Activated T-cell treated with anti-CD3 and anti-CD28 coated beads, Interleukin-2, amount 50 U/mL, for 72 hours (primary cell): ENCODE results near the gene SAMD4A. TPM values are rescaled to one million over a fixed set of nuclear protein-coding genes. Genes with fewer than 3 reads are reported as not detected.

Experiments used
- ATAC-seq, 2 donors: fragments of 150-1000 bp; cut with Tn5 transposase; replicated peaks in 1 of 2; 2 replicates each; pipeline ENCODE4 v1.10.0; 2021; ENCODE audit warnings: moderate library complexity in 2 of 2, mild to moderate bottlenecking in 1 of 2
- DNase-seq, 2 donors: peaks; one replicate each; pipeline ENCODE4 v3.0.0; 2021 to 2022; ENCODE audit warnings: mixed read lengths in 1 of 2
- H3K27ac Mint-ChIP-seq: one replicate; pipeline ENCODE4 v1.8.0; 2022; ENCODE audit warnings: mild to moderate bottlenecking, moderate library complexity, mixed read lengths
- H3K27me3 Mint-ChIP-seq: one replicate; pipeline ENCODE4 v1.8.0; 2022; ENCODE audit warnings: low read depth, mixed read lengths
- H3K36me3 Mint-ChIP-seq, 2 donors: one replicate each; pipeline ENCODE4 v1.8.0; 2022; ENCODE audit warnings: mixed read lengths in 2 of 2, mild to moderate bottlenecking in 1 of 2; ENCODE audit not compliant: insufficient read depth in 2 of 2
- H3K4me1 Mint-ChIP-seq: one replicate; pipeline ENCODE4 v1.8.0; 2022; ENCODE audit warnings: low read depth, mixed read lengths
- H3K4me3 Mint-ChIP-seq, 2 donors: one replicate each; pipeline ENCODE4 v1.8.0; 2022; ENCODE audit warnings: mild to moderate bottlenecking in 2 of 2, mixed read lengths in 2 of 2, moderate library complexity in 2 of 2
- H3K9me3 Mint-ChIP-seq, 2 donors: one replicate each; pipeline ENCODE4 v1.8.0; 2022; ENCODE audit warnings: mixed read lengths in 2 of 2
- total RNA-seq, 2 donors: library from RNA; stranded (reverse); gene quantifications; one replicate each; pipeline ENCODE4 v1.2.3, GENCODE V29; 2022

The SAMD4A gene
- total RNA-seq, 2 donors from 2014 or later = 8.2 to 10.1 TPM

GRCh38 chr14:54768501-54769129, 201.7 kb downstream of the SAMD4A start:
- Mint-ChIP-seq H3K9me3 (no peaks in the 10 kb centered on the region), H3K4me3 (no peak overlapping the region)

DNA sequence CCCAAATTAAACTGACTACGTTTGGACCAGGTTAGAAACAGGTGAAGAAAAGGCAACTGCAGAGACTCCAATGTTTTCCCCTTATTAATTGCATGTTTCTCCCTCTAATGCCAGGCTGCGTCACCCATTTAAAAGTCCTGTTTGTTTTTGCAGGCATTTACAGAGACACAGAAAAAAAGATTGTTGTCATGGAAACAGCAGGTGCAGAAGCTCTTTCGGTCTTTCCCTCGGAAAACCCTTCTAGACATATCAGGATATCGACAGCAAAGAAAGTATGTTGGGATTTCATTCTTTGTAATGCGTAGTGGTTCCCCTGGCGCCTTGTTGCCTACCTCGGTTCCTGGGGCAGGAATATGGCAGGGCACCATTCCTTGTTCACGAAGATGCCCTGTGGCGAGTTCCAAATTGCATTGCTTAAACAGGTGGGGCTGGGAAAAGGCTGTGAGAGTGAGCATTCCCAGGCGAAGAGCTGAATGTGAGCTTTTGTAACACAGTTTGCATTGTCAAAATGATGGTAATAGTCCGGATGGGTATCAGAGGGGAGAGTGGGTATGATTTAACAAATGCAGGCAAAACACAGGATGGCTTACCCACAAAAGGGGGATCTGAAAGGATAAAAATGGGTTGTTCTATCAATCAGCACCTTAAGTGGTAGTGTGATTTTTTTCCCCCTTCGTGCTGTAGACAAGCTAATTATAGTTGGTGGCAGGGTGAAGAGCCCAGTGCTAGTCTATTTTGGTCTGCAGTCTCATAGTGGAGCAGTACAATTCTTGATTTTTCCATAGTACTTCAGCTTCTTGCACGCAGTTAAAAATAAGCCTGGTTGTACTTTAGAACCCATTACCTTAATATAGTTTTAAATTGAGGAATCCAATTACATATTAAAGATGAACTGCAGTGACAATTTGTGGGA, 203.3 kb downstream of the SAMD4A start:
- Mint-ChIP-seq H3K4me1 (peaks cover 49% of the 10 kb centered on the region), H3K36me3 (no peaks in the 10 kb centered on the region), H3K9me3 (no peaks in the 10 kb centered on the region), H3K4me3 (no peak overlapping the region), H3K27ac (no peak overlapping the region), H3K27me3 (peaks cover 28% of the 10 kb centered on the region)
- DNase-seq (no peak), ATAC-seq (no peak)

More at GRCh38 chr14:54768501-54769129, 201.7 kb downstream of the SAMD4A start:
- ATAC-seq = no peak
- Mint-ChIP-seq H3K4me1 (peaks cover 40% of the 10 kb centered on the region), H3K36me3 (peaks cover 0 to 3% of the 10 kb centered on the region in 2 donors), H3K27me3 (peaks cover 23% of the 10 kb centered on the region), H3K27ac (no peak overlapping the region)
- no peak for DNase-seq

DNA sequence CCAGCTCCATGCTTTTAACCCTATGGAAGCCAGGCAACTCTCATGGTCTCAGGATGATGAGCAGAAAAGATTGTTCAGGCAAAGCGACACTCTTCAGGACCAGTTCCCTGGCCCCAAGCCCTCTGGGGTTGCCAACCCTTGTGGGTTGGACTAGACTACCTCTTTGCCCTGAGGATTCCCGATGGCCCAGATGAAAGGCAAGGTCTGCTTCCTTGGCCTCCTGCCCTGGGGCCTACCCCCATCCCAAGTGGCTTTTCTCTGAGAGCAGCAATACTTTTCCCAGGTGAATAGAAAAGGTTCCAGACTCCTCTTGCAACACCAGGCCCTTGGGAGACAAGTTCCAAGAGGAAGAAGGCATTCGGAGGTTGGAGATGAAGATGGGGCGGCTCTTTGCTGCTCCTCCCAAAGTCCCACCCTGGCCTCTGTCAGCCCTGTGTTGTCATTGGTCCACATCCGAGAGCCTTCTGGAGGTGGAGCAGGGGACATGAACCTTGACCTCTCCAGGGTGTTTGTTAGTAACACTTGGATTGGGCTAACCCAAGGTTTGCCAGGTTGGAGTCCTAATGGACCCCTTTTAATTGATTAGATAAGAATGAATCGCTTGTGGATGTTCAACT, 204.6 kb downstream of the SAMD4A start:
- H3K27me3 Mint-ChIP-seq = peaks cover 28% of the 10 kb centered on the region
- no peaks in the 10 kb centered on the region for H3K9me3 Mint-ChIP-seq
- no peak for DNase-seq
- no peak overlapping the region for H3K4me3 Mint-ChIP-seq
- H3K36me3 Mint-ChIP-seq = no peaks in the 10 kb centered on the region
- H3K27ac Mint-ChIP-seq = no peak overlapping the region
- no peak for ATAC-seq
- peaks cover 52% of the 10 kb centered on the region for H3K4me1 Mint-ChIP-seq

DNA sequence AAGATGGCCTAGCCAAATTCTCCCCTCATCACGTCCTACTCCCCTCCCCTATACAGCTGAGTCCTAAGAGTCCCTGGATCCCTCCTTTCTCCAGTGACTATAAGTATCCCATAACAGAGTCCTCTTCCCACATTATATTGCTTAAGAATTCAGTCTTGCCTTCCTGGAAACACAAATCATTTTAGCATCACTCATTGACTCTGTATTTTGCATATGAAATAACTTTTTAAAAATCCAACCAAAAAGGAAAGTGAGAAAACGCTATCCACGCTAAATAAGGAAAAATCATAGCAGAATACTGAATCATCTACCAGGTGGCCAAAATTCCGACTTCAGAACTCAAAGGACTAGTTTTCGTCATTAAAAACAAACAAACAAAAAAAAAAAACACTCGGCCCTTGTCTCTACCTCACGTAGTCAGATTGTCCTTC, 205.5 kb downstream of the SAMD4A start:
- H3K4me3 Mint-ChIP-seq = peak overlapping the region; percentile 59 to 73
- no peak for DNase-seq
- no peaks in the 10 kb centered on the region for H3K9me3 Mint-ChIP-seq
- H3K27ac Mint-ChIP-seq = peak overlapping the region; percentile 91
- peaks cover 52% of the 10 kb centered on the region for H3K4me1 Mint-ChIP-seq
- H3K36me3 Mint-ChIP-seq = no peaks in the 10 kb centered on the region
- peaks cover 35% of the 10 kb centered on the region for H3K27me3 Mint-ChIP-seq
- ATAC-seq = no peak

GRCh38 chr14:54773171-54774006, 206.5 kb downstream of the SAMD4A start:
- peak; percentile 85 to 92 for DNase-seq
- ATAC-seq = peak; percentile 80 to 81
- Mint-ChIP-seq H3K4me3 (peak overlapping the region; percentile 59 to 73), H3K9me3 (no peaks in the 10 kb centered on the region), H3K27ac (peak overlapping the region; percentile 91), H3K36me3 (no peaks in the 10 kb centered on the region), H3K4me1 (peaks cover 58% of the 10 kb centered on the region), H3K27me3 (peaks cover 39% of the 10 kb centered on the region)

DNA sequence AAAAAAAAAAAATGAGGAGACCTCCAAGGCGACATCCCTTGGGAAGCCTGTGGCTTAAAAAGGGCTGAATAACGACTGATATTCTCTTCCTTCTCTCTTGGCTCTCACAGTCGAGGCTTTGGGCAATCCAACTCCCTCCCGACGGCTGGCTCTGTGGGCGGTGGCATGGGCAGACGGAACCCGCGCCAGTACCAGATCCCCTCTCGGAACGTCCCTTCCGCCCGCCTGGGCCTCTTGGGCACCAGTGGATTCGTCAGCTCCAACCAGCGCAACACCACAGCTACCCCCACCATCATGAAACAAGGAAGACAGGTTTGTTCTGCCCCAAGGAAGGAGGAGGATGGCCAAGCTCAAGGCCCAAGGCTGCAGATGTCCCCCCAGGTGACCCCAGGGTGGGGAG, 207.9 kb downstream of the SAMD4A start:
- no peaks in the 10 kb centered on the region for H3K36me3 Mint-ChIP-seq
- H3K9me3 Mint-ChIP-seq = no peaks in the 10 kb centered on the region
- no peak overlapping the region for H3K27ac Mint-ChIP-seq
- no peak for DNase-seq
- H3K27me3 Mint-ChIP-seq = peaks cover 40% of the 10 kb centered on the region
- peaks cover 60% of the 10 kb centered on the region for H3K4me1 Mint-ChIP-seq
- no peak for ATAC-seq
- H3K4me3 Mint-ChIP-seq = no peak overlapping the region

DNA sequence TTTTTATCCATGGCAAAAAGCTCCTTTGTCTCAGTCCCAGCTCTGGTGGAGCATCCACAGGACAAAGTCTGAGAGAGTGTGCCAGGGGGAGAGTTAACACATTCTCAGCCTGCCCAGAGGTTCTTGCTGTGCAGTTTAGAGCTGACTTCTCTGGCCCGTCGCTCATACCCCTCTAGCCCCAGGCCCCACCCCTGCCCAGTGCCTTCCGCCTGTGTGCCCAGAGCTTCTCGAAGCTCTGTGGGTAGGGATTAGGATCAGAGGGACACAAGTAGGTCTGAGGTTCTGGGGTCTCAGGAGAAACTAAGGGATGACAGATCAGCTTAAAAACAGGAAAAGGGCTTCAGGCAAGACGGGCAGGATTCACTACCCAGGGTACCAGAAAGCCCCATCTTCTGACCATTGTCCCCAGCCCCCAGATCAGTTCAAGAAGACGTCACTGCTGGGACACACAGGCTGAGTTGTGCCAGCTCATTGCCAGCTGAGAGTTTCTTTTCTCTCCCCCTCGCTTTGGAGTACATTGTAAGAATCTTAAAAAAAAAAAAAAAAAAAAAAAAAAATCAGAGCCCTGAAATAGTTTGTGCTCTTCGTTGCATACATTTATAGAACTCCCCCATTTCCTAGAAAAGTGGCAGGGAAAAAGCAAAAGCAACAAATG, 208.7 kb downstream of the SAMD4A start:
- Mint-ChIP-seq H3K27me3 (peaks cover 41% of the 10 kb centered on the region), H3K36me3 (no peaks in the 10 kb centered on the region), H3K4me1 (peaks cover 60% of the 10 kb centered on the region), H3K4me3 (peak overlapping the region; percentile 78 to 82), H3K27ac (no peak overlapping the region), H3K9me3 (no peaks in the 10 kb centered on the region)
- no peak for ATAC-seq
- DNase-seq = no peak

GRCh38 chr14:54776361-54777001, 209.6 kb downstream of the SAMD4A start:
- Mint-ChIP-seq H3K9me3 (no peaks in the 10 kb centered on the region), H3K27me3 (peaks cover 50% of the 10 kb centered on the region), H3K27ac (peak overlapping the region; percentile 55), H3K4me1 (peaks cover 60% of the 10 kb centered on the region), H3K36me3 (no peaks in the 10 kb centered on the region), H3K4me3 (peak overlapping the region; percentile 78 to 82)
- ATAC-seq = peak; percentile 48 to 50
- peak; percentile 86 to 92 for DNase-seq

GRCh38 chr14:54777395-54777794, 210.5 kb downstream of the SAMD4A start:
- Mint-ChIP-seq H3K4me3 (peak overlapping the region; percentile 78 to 82), H3K9me3 (no peaks in the 10 kb centered on the region), H3K36me3 (no peaks in the 10 kb centered on the region), H3K27ac (no peak overlapping the region), H3K27me3 (peaks cover 52% of the 10 kb centered on the region), H3K4me1 (peaks cover 55% of the 10 kb centered on the region)
- DNase-seq (no peak), ATAC-seq (no peak)

DNA sequence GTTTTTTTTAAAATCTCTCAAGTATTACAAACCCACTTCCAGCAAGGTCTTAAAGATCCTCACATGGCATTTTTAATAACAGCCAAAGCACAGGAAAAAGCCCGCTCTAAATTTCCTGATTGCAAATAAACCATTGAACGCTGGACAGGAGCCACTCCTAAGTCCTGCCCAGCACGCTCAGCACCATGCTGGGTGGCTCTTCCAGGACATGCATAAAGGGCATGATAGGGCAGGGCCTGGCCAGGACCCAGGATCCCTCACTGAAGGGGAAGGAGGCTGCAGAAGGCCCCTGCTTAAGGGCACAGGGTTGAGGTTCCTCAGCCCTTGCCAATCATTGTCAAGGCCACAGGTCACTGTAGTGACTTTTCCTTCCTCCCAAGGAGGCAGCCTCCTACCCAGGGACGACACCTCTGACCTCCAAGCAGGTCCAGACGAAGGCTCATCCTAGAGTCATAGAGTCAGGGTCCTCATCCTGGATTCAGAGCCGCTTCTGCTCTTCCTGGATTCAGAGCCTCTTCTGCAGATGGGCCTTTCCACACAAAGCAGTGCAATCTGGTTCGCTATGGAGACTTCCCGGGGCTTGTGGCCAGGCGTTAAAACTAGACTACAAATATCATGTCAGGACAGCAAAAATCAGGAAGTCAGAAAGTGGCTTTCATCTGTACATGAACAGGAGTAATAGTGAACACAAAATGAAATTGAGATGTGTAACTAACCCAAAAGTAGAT, 211.9 kb downstream of the SAMD4A start:
- H3K4me1 Mint-ChIP-seq = peaks cover 50% of the 10 kb centered on the region
- peak overlapping the region in 1 of 2 donors; percentile 40 for H3K4me3 Mint-ChIP-seq
- H3K27ac Mint-ChIP-seq = no peak overlapping the region
- no peaks in the 10 kb centered on the region for H3K9me3 Mint-ChIP-seq
- H3K27me3 Mint-ChIP-seq = peaks cover 52% of the 10 kb centered on the region
- no peaks in the 10 kb centered on the region for H3K36me3 Mint-ChIP-seq
- no peak for DNase-seq
- no peak for ATAC-seq

DNA sequence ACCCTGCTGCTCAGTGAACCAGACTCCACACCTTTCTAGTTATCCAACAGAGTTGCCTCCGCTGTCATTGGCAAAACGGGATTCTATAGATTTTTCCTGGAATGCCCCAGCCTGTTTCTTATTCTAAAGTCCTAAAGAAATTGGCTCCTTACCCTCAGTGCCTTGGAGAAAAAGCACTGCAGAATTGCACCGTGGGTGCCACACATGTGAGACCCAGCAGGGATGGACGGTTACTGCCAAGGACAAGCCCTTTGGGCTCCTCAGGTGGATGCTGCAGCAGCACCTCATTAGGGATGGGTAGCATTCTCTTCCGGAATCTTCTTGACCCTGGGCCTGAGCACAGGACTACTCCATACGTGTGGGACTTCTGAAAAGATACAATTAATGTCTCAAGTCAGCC, 214.2 kb downstream of the SAMD4A start:
- Mint-ChIP-seq H3K4me1 (peaks cover 35% of the 10 kb centered on the region), H3K4me3 (no peak overlapping the region), H3K36me3 (no peaks in the 10 kb centered on the region), H3K27me3 (peaks cover 39% of the 10 kb centered on the region), H3K9me3 (no peaks in the 10 kb centered on the region), H3K27ac (no peak overlapping the region)
- ATAC-seq = no peak
- DNase-seq = no peak
